SK-N-SH treated with all-trans-retinoic acid at 6 μM for 48 hours (cell line): Measurements from ENCODE around the gene HIVEP3.

Experiments used
- ATAC-seq: fragments of 200-7000 bp; cut with Tn5 transposase; 3 replicates; pipeline ENCODE4 v1.9.1; 2020; ENCODE audit warnings: mild to moderate bottlenecking, moderate library complexity
- ARNTL ChIP-seq: fragments of 450-650 bp; formaldehyde crosslinking; IDR thresholded peaks from 2 replicates; pipeline ENCODE4 v1.5.0; 2020; ENCODE audit warnings: low read depth, mild to moderate bottlenecking, moderate library complexity, borderline replicate concordance
- CSDC2 ChIP-seq: fragments of 250-450 bp; sonication (Bioruptor Pico); IDR thresholded peaks from 2 replicates; pipeline ENCODE4 v1.5.0; 2020; ENCODE audit warnings: mild to moderate bottlenecking, moderate library complexity
- CSRNP3 ChIP-seq: fragments of 250-450 bp; sonication (Bioruptor Pico); IDR thresholded peaks from 2 replicates; pipeline ENCODE4 v1.5.1; 2021; ENCODE audit warnings: mild to moderate bottlenecking, moderate library complexity
- ESRRG ChIP-seq: fragments of 250-450 bp; sonication (Bioruptor Pico); IDR thresholded peaks from 2 replicates; pipeline ENCODE4 v1.6.1; 2021; ENCODE audit warnings: mild to moderate bottlenecking
- GLIS3 ChIP-seq: fragments of 250-450 bp; sonication (Bioruptor Pico); IDR thresholded peaks from 2 replicates; pipeline ENCODE4 v1.5.0; 2020; ENCODE audit warnings: mild to moderate bottlenecking, moderate library complexity
- ISL1 ChIP-seq: fragments of 250-450 bp; sonication (Bioruptor Pico); IDR thresholded peaks from 2 replicates; pipeline ENCODE4 v2.1.2; 2022; ENCODE audit warnings: mild to moderate bottlenecking, moderate library complexity
- OSR1 ChIP-seq: fragments of 250-450 bp; sonication (Bioruptor Pico); IDR thresholded peaks from 2 replicates; pipeline ENCODE4 v1.8.0; 2022; ENCODE audit warnings: moderate library complexity, mild to moderate bottlenecking, inconsistent platforms
- PPARA ChIP-seq: fragments of 250-450 bp; sonication (Bioruptor Pico); IDR thresholded peaks from 2 replicates; pipeline ENCODE4 v1.5.0; 2020; ENCODE audit warnings: mild to moderate bottlenecking, borderline replicate concordance
- RARB ChIP-seq: fragments of 250-450 bp; sonication (Bioruptor Pico); IDR thresholded peaks from 2 replicates; pipeline ENCODE4 v1.8.0; 2021; ENCODE audit warnings: mild to moderate bottlenecking, moderate library complexity
- SNAI2 ChIP-seq: fragments of 250-450 bp; sonication (Bioruptor Pico); IDR thresholded peaks from 2 replicates; pipeline ENCODE4 v1.5.0; 2020; ENCODE audit warnings: mild to moderate bottlenecking, moderate library complexity
- TCF4 ChIP-seq: fragments of 250-450 bp; sonication (Bioruptor Pico); IDR thresholded peaks from 2 replicates; pipeline ENCODE4 v1.8.0; 2021; ENCODE audit warnings: mild to moderate bottlenecking, moderate library complexity, borderline replicate concordance
- TOX ChIP-seq: fragments of 250-450 bp; sonication (Bioruptor Pico); IDR thresholded peaks from 2 replicates; pipeline ENCODE4 v1.8.0; 2021; ENCODE audit warnings: mild to moderate bottlenecking, moderate library complexity, borderline replicate concordance
- TSHZ2 ChIP-seq: fragments of 250-450 bp; sonication (Bioruptor Pico); IDR thresholded peaks from 2 replicates; pipeline ENCODE4 v1.5.0; 2020; ENCODE audit warnings: mild to moderate bottlenecking, moderate library complexity
- ZC3H10 ChIP-seq: fragments of 250-450 bp; sonication (Bioruptor Pico); IDR thresholded peaks from 2 replicates; pipeline ENCODE4 v1.5.1; 2021; ENCODE audit warnings: mild to moderate bottlenecking, moderate library complexity
- ZNF565 ChIP-seq: fragments of 450-650 bp; formaldehyde crosslinking; conservative IDR thresholded peaks from 2 replicates; pipeline ENCODE4 v1.5.0; 2020; ENCODE audit warnings: low read depth, mild to moderate bottlenecking, moderate library complexity
- ZNF8 ChIP-seq: fragments of 450-650 bp; formaldehyde crosslinking; IDR thresholded peaks from 2 replicates; pipeline ENCODE4 v1.5.0; 2020; ENCODE audit warnings: mild to moderate bottlenecking, moderate library complexity
- TF ChIP-seq, protein P1 (sequence below): fragments of 250-450 bp; sonication (Bioruptor Pico); IDR thresholded peaks from 2 replicates; pipeline ENCODE4 v1.5.1; 2020; ENCODE audit warnings: low read depth, mild to moderate bottlenecking, moderate library complexity
- TF ChIP-seq, protein P2 (sequence below): fragments of 250-450 bp; sonication (Bioruptor Pico); IDR thresholded peaks from 2 replicates; pipeline ENCODE4 v1.8.0; 2021; ENCODE audit warnings: low read depth, mild to moderate bottlenecking, moderate library complexity, borderline replicate concordance
- TF ChIP-seq, protein P3 (sequence below): fragments of 250-450 bp; sonication (Bioruptor Pico); IDR thresholded peaks from 2 replicates; pipeline ENCODE4 v1.8.0; 2020; ENCODE audit warnings: mild to moderate bottlenecking, moderate library complexity, borderline replicate concordance

HIVEP3 gene

DNA sequence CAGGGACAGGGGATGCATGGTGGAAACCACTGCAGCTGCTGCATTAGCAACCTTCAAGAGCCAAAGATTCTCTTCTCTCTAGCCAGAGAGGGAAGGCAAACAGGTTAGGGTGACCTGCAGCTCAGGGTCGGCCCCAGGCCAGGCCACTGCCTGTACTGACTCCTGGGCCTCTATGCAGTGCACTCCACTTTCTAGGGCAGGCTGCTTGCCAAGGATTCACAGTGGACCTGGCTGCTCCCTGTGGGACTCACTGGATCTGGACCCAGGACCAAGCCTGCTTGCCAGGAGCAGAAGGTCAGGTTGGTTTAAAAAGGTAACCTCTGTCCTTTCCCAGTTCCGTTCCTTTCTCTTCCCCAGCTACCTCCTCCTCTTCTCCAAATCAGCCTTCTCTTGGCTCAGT, 52.4 kb downstream of the HIVEP3 start (continued):
- TF ChIP-seq ESRRG (CRISPR knock-in tag) (no peak), GLIS3 (CRISPR knock-in tag) (no peak), ISL1 (CRISPR knock-in tag) (no peak), RARB (CRISPR knock-in tag) (no peak), ZNF8 (CRISPR knock-in tag) (no peak)

- TF ChIP-seq TOX (no peak), CSRNP3 (no peak)
- no peak for ATAC-seq
Observed at GRCh38 chr1:41864471-41865040, 54.2 kb downstream of the HIVEP3 start.

DNA sequence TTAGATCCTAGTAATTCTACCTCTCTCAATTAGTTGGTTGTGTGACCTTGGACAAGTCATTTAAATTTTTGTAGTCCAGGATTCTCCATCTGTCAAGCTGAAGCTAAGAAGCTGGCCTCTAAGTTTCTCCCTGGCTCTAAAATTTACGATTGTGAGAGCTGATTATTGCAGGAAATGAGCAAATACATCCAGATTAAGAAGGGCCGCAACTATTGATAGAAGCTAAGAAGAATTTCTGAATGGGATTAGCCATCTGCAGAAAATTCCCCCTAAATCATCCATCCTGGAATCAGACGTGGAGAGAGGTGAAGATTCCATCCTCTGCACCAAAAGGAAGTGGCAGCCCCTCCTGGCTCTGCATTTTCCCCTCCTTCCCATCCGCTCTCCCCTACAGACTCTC, 55.0 kb downstream of the HIVEP3 start:
- no peak for ATAC-seq
- TF ChIP-seq TOX (no peak), OSR1 (CRISPR knock-in tag) (no peak), GLIS3 (CRISPR knock-in tag) (no peak), SNAI2 (CRISPR knock-in tag) (no peak), CSDC2 (no peak), PPARA (CRISPR knock-in tag) (no peak)
- TF ChIP-seq, all 23 proteins: peak for 0

DNA sequence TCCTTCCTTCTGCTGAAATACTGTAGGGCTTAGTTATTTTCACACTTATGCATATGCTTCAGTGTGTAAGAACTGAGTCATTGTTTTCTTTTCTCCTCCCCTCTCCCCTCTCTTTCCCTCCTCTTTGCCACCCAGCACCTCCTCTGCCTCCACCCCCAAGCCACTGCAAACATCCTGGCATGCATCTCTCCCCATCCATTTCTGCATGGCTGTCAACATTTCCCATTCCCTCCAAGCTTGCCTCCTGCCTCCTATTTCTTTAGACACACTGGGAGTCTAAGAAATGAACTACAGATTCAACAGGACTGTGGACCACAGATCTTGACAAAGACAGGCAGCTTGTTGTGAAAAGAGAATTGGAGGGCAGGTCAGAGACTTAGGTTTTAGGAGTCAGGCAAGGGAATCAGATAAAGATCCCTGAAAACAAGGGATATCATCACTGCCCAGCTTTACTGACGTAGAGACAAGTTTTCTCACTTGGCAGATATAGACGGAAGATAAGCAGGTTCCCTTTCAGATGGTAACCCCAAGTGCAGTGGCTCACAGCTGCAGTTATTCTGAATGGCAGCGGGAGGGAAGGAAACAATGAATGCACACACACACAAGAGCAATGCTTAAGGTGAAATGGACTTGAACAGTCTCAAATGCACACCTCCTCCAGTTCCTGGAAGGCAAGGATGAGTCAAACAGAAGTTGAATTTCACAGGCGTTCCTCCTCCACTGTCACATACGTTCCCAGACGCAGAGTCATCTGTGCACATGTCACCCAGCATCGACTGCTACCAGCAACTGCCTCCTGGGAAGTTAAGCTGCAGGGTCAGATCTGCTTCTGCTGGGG, 56.1 kb downstream of the HIVEP3 start:
- peak; percentile 79 for ATAC-seq
- TF ChIP-seq TCF4 (CRISPR knock-in tag) (no peak), ZC3H10 (CRISPR knock-in tag) (no peak), ZNF565 (CRISPR knock-in tag) (no peak), ISL1 (CRISPR knock-in tag) (no peak), TOX (no peak), GLIS3 (CRISPR knock-in tag) (no peak), ARNTL (no peak), OSR1 (CRISPR knock-in tag) (no peak), SNAI2 (CRISPR knock-in tag) (no peak), PPARA (CRISPR knock-in tag) (no peak), ESRRG (CRISPR knock-in tag) (no peak), TSHZ2 (no peak)
- TF ChIP-seq, protein P1, sequence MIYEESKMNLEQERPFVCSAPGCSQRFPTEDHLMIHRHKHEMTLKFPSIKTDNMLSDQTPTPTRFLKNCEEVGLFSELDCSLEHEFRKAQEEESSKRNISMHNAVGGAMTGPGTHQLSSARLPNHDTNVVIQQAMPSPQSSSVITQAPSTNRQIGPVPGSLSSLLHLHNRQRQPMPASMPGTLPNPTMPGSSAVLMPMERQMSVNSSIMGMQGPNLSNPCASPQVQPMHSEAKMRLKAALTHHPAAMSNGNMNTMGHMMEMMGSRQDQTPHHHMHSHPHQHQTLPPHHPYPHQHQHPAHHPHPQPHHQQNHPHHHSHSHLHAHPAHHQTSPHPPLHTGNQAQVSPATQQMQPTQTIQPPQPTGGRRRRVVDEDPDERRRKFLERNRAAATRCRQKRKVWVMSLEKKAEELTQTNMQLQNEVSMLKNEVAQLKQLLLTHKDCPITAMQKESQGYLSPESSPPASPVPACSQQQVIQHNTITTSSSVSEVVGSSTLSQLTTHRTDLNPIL (CRISPR knock-in tag), result no peak
- TF ChIP-seq, protein P2, sequence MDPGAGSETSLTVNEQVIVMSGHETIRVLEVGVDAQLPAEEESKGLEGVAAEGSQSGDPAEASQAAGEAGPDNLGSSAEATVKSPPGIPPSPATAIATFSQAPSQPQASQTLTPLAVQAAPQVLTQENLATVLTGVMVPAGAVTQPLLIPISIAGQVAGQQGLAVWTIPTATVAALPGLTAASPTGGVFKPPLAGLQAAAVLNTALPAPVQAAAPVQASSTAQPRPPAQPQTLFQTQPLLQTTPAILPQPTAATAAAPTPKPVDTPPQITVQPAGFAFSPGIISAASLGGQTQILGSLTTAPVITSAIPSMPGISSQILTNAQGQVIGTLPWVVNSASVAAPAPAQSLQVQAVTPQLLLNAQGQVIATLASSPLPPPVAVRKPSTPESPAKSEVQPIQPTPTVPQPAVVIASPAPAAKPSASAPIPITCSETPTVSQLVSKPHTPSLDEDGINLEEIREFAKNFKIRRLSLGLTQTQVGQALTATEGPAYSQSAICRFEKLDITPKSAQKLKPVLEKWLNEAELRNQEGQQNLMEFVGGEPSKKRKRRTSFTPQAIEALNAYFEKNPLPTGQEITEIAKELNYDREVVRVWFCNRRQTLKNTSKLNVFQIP (CRISPR knock-in tag), result no peak
- TF ChIP-seq, protein P3, sequence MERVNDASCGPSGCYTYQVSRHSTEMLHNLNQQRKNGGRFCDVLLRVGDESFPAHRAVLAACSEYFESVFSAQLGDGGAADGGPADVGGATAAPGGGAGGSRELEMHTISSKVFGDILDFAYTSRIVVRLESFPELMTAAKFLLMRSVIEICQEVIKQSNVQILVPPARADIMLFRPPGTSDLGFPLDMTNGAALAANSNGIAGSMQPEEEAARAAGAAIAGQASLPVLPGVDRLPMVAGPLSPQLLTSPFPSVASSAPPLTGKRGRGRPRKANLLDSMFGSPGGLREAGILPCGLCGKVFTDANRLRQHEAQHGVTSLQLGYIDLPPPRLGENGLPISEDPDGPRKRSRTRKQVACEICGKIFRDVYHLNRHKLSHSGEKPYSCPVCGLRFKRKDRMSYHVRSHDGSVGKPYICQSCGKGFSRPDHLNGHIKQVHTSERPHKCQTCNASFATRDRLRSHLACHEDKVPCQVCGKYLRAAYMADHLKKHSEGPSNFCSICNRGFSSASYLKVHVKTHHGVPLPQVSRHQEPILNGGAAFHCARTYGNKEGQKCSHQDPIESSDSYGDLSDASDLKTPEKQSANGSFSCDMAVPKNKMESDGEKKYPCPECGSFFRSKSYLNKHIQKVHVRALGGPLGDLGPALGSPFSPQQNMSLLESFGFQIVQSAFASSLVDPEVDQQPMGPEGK (CRISPR knock-in tag), result no peak
- TF ChIP-seq, all 23 proteins: peak for 0
